HCT116 (cell line): ENCODE results near the gene VWF. TPM values are rescaled to one million over a fixed set of nuclear protein-coding genes. Genes with fewer than 3 reads are reported as not detected.

Experiments used
- ATAC-seq: fragments of 200-7000 bp; cut with Tn5 transposase; 2 replicates; pipeline ENCODE4 v1.9.1; 2020; ENCODE audit warnings: mild to moderate bottlenecking, moderate library complexity
- BruUV-seq: library from RNA; stranded (reverse); fragments of 400-500 nt; replicated peaks from 2 replicates; lab custom pipeline; 2021; lab: Mats Ljungman, UMichigan
- CTCF ChIA-PET: fragments of 300-600 bp; sonication (Branson Sonifier 250); formaldehyde crosslinking; loops from one replicate; lab custom pipeline; 2021; ENCODE audit warnings: antibody characterized with exemption; lab: Charles Lee
- POLR2A ChIA-PET: fragments of 300-600, 350-600 bp; sonication (Branson Sonifier 250); formaldehyde crosslinking; loops from one replicate; lab custom pipeline; 2021; ENCODE audit warnings: antibody characterized with exemption; lab: Charles Lee
- RAD21 ChIA-PET, 2 experiments: fragments of 300-600 bp; sonication (Branson Sonifier 250); formaldehyde crosslinking; loops; one replicate each; lab custom pipeline; 2023; ENCODE audit warnings: low total read pairs in 2 of 2; ENCODE audit not compliant: uncharacterized antibody in 2 of 2, unreplicated experiment in 2 of 2, low non-redundant PET in 1 of 2; lab: Charles Lee
- DNase-seq: peaks from one replicate; pipeline ENCODE4 v3.0.0-alpha.2; 2010; ENCODE audit warnings: low read depth, low spot score
- H2AFZ ChIP-seq: fragments of 200-600 bp; shearing (Covaris generic), sonication (generic); 2 replicates; pipeline ENCODE4 v1.6.1; 2017; ENCODE audit warnings: low read depth, mixed run types, mixed read lengths, antibody characterized with exemption, low read length; ENCODE audit not compliant: poor library complexity, severe bottlenecking
- H3K27ac ChIP-seq: 2 replicates; pipeline ENCODE4 v1.5.1; 2012; ENCODE audit warnings: low read depth, low read length
- H3K27me3 ChIP-seq: fragments of 200-600 bp; sonication (generic); 2 replicates; pipeline ENCODE4 v1.6.1; 2016; ENCODE audit warnings: mixed run types, low read length, mixed read lengths; ENCODE audit not compliant: insufficient read depth
- H3K36me3 ChIP-seq, 2 experiments: fragments of 200-500 bp in 1 of 2; fragments of 200-600 bp in 1 of 2; sonication (Bioruptor generic) in 1 of 2; sonication (generic) in 1 of 2; 2 replicates each; pipeline versions ENCODE4 v1.5.1 to v1.6.1; 2014 to 2016; ENCODE audit warnings: low read length in 2 of 2, inconsistent platforms in 1 of 2, mixed read lengths in 1 of 2, mixed run types in 1 of 2; ENCODE audit not compliant: insufficient read depth in 2 of 2, control insufficient read depth in 1 of 2
- H3K4me1 ChIP-seq, 2 experiments: fragments of 200-600 bp in 1 of 2; sonication (generic) in 1 of 2; 2 replicates each; pipeline versions ENCODE4 v1.5.1 to v1.6.1; 2012 to 2017; ENCODE audit warnings: low read length in 2 of 2, inconsistent platforms in 1 of 2, mild to moderate bottlenecking in 1 of 2, mixed read lengths in 1 of 2, mixed run types in 1 of 2, moderate library complexity in 1 of 2; ENCODE audit not compliant: insufficient read depth in 2 of 2, control insufficient read depth in 1 of 2
- H3K4me2 ChIP-seq: fragments of 200-600 bp; sonication (generic); 2 replicates; pipeline ENCODE4 v1.6.1; 2017; ENCODE audit warnings: mixed run types, low read length, mixed read lengths
- H3K4me3 ChIP-seq, 2 experiments: fragments of 200-600 bp in 1 of 2; sonication (generic) in 1 of 2; replicated peaks in 1 of 2; 2 replicates each; pipeline ENCODE4 v1.5.1; 2011 to 2016; ENCODE audit warnings: low read length in 2 of 2, control low read depth in 1 of 2, low read depth in 1 of 2, mild to moderate bottlenecking in 1 of 2, mixed read lengths in 1 of 2, mixed run types in 1 of 2
- H3K79me2 ChIP-seq: fragments of 200-600 bp; sonication (generic); 2 replicates; pipeline ENCODE4 v1.6.1; 2017; ENCODE audit warnings: mild to moderate bottlenecking, mixed run types, low read length, moderate library complexity, mixed read lengths; ENCODE audit not compliant: insufficient read depth
- H3K9ac ChIP-seq: fragments of 200-600 bp; sonication (generic); 2 replicates; pipeline ENCODE4 v1.6.1; 2016; ENCODE audit warnings: low read length, mixed read lengths
- H3K9me2 ChIP-seq: fragments of 200-600 bp; sonication (generic), shearing (Covaris generic); 2 replicates; pipeline ENCODE4 v1.6.1; 2017; ENCODE audit warnings: mixed run types, mild to moderate bottlenecking, moderate library complexity; ENCODE audit not compliant: insufficient read depth
- H3K9me3 ChIP-seq, 2 experiments: fragments of 200-500 bp in 1 of 2; fragments of 200-600 bp in 1 of 2; sonication (Bioruptor generic) in 1 of 2; sonication (generic) in 1 of 2; 2 replicates each; pipeline ENCODE4 v1.6.1; 2014 to 2017; ENCODE audit warnings: low read length in 2 of 2, mixed read lengths in 2 of 2, inconsistent platforms in 1 of 2, low read depth in 1 of 2, mild to moderate bottlenecking in 1 of 2, mixed run types in 1 of 2, moderate library complexity in 1 of 2; ENCODE audit not compliant: control insufficient read depth in 1 of 2, insufficient read depth in 1 of 2
- H4K20me1 ChIP-seq: fragments of 200-600 bp; sonication (generic), shearing (Covaris generic); 2 replicates; pipeline ENCODE4 v1.6.1; 2017; ENCODE audit warnings: mixed run types, mild to moderate bottlenecking, moderate library complexity; ENCODE audit not compliant: insufficient read depth
- CBX3 ChIP-seq: IDR thresholded peaks from 2 replicates; pipeline ENCODE4 v1.6.1; 2012; ENCODE audit warnings: low read depth
- CEBPB ChIP-seq: IDR thresholded peaks from 2 replicates; pipeline ENCODE4 v1.6.1; 2012; ENCODE audit warnings: low read depth
- EGR1 ChIP-seq: IDR thresholded peaks from 2 replicates; pipeline ENCODE4 v1.6.1; 2012; ENCODE audit warnings: low read depth
- ELF1 ChIP-seq: IDR thresholded peaks from 2 replicates; pipeline ENCODE4 v1.6.1; 2012; ENCODE audit warnings: low read depth, borderline replicate concordance
- EZH2phosphoT487 ChIP-seq: fragments of 200-600 bp; IDR thresholded peaks from 2 replicates; pipeline ENCODE4 v1.6.1; 2018; ENCODE audit warnings: antibody characterized with exemption, borderline replicate concordance
- FOSL1 ChIP-seq: IDR thresholded peaks from 2 replicates; pipeline ENCODE4 v1.6.1; 2012; ENCODE audit warnings: low read depth
- POLR2A ChIP-seq: IDR thresholded peaks from 2 replicates; pipeline ENCODE4 v1.7.0; 2011; ENCODE audit warnings: borderline replicate concordance; ENCODE audit not compliant: insufficient read depth, insufficient read length; ENCODE audit errors: extremely low read depth
- POLR2AphosphoS5 ChIP-seq: IDR thresholded peaks from 2 replicates; pipeline ENCODE4 v1.6.1; 2011; ENCODE audit warnings: mild to moderate bottlenecking, low read depth, low read length, moderate library complexity
- SRF ChIP-seq: IDR thresholded peaks from 2 replicates; pipeline ENCODE4 v1.6.1; 2012; ENCODE audit warnings: low read depth
- YY1 ChIP-seq: IDR thresholded peaks from 2 replicates; pipeline ENCODE4 v1.6.1; 2011; ENCODE audit warnings: low read length, low read depth, moderate library complexity, mild to moderate bottlenecking; ENCODE audit not compliant: insufficient replicate concordance; ENCODE audit errors: extremely low read depth
- ZFX ChIP-seq: fragments of 450-650 bp; IDR thresholded peaks from 2 replicates; pipeline ENCODE4 v1.6.1; 2017
- intact Hi-C: fragments of 100-400 bp; cut with micrococcal nuclease; formaldehyde crosslinking; loops from 2 replicates; pipeline ENCODE4 v1.10.0; 2022
- total RNA-seq: library from RNA; stranded (reverse); gene quantifications from one replicate; pipeline ENCODE4 v1.2.1, GENCODE V29; 2021; ENCODE audit not compliant: unreplicated experiment
- TF ChIP-seq, protein P1 (sequence below): IDR thresholded peaks from 2 replicates; pipeline ENCODE4 v1.6.1; 2012

Gene VWF
- total RNA-seq, 1 experiment from 2014 or later, result 0.57 TPM

DNA sequence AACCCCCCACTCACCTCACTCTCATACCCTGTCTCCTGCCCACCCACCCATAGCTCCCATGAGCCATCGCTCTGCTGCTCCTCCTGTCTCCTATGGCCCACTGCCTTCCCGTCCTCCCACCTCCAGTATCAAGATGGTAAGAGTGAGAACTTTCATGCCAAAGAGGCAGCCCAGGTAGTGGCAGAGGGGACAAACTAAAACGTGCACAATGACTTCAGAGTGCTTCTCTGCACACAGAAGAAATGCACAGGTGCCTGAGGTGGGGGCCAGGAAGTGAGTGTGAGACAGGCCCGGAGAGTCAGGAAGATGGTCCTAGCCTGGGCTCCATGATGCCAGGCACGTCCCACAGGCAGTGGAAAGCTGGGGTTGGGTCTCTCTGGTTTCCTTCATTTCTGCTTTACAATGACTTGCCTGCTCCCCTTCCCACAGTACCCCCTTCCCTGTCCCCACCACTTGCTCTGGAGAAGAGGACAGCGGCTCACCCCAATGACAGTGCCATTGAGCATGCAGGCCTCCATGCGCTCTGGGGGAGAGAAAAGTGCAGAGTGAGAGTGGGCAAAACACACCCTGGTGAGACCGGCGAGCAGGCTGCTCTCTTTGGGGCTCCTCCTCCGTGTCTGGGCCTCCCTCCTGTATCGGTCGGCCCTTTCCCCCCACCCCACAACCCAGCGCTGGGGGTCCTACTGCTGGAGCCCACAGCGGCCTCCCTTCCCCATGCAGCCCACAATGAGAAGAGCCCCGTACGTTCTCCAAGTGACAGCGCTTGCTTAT lies 156.6 kb downstream of the VWF start:
- H3K27ac ChIP-seq, result no peak overlapping the region
- H3K9me3 ChIP-seq, result no peaks in the 10 kb centered on the region
- H4K20me1 ChIP-seq, result no peaks in the 10 kb centered on the region
- H3K4me3 ChIP-seq, result no peak overlapping the region
- BruUV-seq, result no TSS peak
- DNase-seq (no peak), ATAC-seq (no peak)
- no peaks in the 10 kb centered on the region for H3K79me2 ChIP-seq
- no peak for TF ChIP-seq ZFX
- no peak for TF ChIP-seq CBX3
- no peak for TF ChIP-seq FOSL1
- no peak for TF ChIP-seq YY1
- no peak for TF ChIP-seq SRF
- no peak overlapping the region for H3K4me2 ChIP-seq
- H3K27me3 ChIP-seq, result no peaks in the 10 kb centered on the region
- ChIA-PET POLR2A (no interaction called here), RAD21 (no interaction called here), CTCF (interaction anchor here (1.8 kb wide), 1 partner anchor 21 kb away, joined by 10 read pairs; no protein-coding TSS in a partner anchor)
- H2AFZ ChIP-seq, result no peak overlapping the region
- no peaks in the 10 kb centered on the region for H3K36me3 ChIP-seq
- intact Hi-C loops, result no loop called here
- H3K9ac ChIP-seq, result no peak overlapping the region
- no peaks in the 10 kb centered on the region; a peak in 1 of 4 replicates for H3K4me1 ChIP-seq
- no peaks in the 10 kb centered on the region for H3K9me2 ChIP-seq

DNA sequence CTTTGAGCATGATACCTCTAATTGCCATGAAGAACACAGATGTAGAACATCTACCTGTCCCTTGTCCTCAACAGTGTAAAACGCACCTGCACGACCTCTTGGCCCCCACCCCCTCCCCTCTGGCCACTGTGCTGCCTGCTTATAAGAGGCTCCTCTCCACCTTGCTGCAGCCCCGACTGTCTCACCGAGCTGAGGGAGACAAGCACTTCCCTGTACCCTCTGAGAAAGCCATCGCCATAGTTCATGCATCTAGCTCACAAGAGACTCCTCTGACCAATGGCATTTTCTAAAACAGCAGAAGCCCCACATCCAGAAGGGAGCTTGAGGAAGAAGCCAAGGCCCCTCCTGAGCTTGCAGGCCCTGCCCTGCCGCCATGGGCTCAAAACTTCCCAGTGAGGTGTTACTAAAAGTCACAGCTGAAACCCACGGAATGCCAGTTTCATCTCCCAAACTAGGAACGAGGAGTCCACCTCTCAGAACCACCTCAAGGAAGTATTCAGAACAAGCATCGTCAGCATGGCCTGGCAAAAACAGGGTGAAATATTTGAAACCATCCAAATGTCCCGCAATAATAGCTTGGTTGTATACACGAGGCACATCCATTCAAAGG lies 157.9 kb downstream of the VWF start:
- ChIA-PET CTCF (interaction anchor here (1.0 to 1.8 kb wide), 4 partner anchors 10 to 73 kb away, joined by 4 to 10 read pairs (median 6); no protein-coding TSS in a partner anchor), RAD21 (interaction anchor here in 1 of 2 experiments (0.6 kb wide), 1 partner anchor 72 kb away, joined by 4 read pairs; no protein-coding TSS in a partner anchor), POLR2A (no interaction called here)
- Histone ChIP-seq H2AFZ (no peak overlapping the region), H3K79me2 (no peaks in the 10 kb centered on the region), H3K9me3 (no peaks in the 10 kb centered on the region), H3K27ac (no peak overlapping the region), H4K20me1 (no peaks in the 10 kb centered on the region), H3K27me3 (no peaks in the 10 kb centered on the region), H3K4me2 (no peak overlapping the region), H3K4me1 (no peaks in the 10 kb centered on the region; a peak in 1 of 4 replicates), H3K4me3 (no peak overlapping the region), H3K36me3 (no peaks in the 10 kb centered on the region), H3K9ac (no peak overlapping the region), H3K9me2 (no peaks in the 10 kb centered on the region)
- BruUV-seq, result no TSS peak
- intact Hi-C loops, result loop anchor here (1.0 kb wide), 1 partner anchor 72 kb away; no protein-coding TSS in a partner anchor
- ATAC-seq (no peak), DNase-seq (no peak)
- TF ChIP-seq POLR2A, result no peak
- TF ChIP-seq ELF1, result no peak
- TF ChIP-seq EZH2phosphoT487, result no peak
- no peak for TF ChIP-seq POLR2AphosphoS5
- TF ChIP-seq, protein P1, sequence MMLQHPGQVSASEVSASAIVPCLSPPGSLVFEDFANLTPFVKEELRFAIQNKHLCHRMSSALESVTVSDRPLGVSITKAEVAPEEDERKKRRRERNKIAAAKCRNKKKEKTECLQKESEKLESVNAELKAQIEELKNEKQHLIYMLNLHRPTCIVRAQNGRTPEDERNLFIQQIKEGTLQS, result no peak
- TF ChIP-seq CEBPB, result no peak
- TF ChIP-seq YY1, result no peak
- no peak for TF ChIP-seq SRF
- TF ChIP-seq EGR1, result no peak
- no peak for TF ChIP-seq FOSL1
